ENCODE results near the gene NRP2. TPM values are rescaled to one million over a fixed set of nuclear protein-coding genes. Genes with fewer than 3 reads are reported as not detected.

NRP2 gene
- total RNA-seq, 1 experiment from 2014 or later, result 13.9 TPM

DNA sequence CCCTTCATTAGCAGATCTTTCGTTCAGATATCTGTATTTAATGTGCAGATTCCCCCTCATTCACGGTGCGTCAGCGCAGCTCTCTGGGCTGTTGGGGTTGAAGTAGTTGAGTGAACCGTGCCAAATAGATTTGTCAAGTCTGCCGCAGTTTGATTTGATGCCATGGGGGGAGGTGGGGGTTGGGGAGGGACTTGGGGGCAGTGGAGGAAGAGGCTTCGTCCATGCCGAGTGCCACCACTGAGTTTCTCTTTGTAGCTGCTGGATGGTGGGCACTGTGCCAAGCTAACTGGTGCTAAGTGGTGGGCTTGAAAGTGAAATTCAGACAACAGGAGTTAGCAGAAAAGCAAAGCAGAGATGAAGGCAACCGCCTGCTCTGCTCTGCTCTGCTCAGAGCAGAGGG, 47.9 kb downstream of the NRP2 start:
- no peak for DNase-seq (ENCODE audit: low spot score)

DNA sequence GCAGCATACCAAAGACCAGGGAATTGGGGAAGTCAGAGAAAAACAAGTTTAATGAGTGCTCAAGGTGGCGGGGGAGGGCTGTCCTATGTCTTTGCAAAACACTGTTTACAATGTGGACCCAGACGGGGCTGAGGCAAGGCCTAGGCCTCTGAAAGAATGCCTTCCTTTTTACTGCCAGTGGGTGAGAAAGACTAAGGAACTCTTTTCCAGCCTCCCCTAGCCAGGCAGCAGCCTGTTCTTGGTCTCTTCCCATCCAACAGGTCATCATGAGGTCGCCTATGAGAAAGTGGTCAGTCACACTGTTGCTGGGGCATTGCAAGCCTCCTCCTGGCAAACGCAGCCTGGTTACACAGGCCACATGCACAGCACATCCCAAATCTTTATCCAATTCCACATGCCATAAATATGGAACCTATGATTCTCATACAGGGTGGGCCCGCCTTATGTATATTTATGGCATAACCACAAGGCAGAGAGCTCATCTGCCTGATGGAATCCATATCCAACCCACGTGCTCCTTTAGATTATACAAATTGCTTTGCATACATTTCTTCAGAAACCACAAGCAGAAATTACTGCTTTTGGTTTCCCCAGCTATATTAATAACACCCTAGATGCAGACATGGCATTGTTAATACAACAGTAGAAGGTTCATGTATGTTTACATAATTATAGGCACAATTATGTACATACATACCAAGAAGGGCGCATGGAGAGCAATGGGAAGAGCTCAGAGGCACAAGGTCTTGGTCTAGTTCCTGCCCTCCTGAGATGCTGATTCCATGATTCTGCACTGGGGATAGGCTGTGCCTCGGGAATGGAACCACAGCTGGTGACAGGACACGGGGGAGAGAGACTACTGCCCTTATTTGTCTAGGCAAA, 48.6 kb downstream of the NRP2 start:
- DNase-seq (ENCODE audit: low spot score), result no peak

DNA sequence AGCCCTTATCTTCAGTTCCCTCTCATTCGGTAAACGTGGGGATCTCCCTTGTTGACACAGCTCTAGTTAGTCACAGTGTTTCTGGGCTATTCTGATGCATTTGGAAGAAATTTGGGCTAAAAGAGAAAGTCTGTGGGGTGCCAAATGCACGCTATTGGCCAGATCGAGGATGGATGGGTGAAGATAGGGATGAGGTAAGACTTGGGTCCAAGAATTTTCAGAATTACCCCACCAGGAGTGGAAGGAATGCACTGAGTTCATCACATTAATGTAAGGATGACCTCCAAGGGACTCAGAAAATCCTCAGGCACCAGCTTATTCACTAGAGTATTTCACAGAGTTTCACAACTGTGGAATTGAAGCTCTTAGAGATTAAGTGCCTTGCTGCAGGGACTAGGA, 49.3 kb downstream of the NRP2 start:
- DNase-seq (ENCODE audit: low spot score), result no peak

DNA sequence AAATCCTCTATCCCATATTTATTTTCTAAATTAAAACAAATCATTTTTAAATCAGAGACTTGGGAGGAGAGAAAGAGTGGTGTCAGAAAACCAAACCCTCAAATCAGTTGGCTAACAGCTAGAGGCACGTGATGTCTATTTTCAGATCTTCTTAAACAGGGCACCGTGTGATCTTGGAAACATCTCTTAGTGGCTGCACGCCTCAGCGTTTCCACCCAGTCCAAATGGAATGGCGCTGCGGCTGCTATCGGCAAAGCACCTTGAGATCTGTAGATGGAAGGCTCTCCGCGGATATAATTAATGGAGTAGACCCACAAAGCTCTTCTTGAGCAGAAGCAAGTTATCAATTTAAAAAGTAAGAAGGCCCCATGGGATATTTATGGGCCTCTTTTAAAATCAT, 50.0 kb downstream of the NRP2 start:
- DNase-seq (ENCODE audit: low spot score), result no peak

DNA sequence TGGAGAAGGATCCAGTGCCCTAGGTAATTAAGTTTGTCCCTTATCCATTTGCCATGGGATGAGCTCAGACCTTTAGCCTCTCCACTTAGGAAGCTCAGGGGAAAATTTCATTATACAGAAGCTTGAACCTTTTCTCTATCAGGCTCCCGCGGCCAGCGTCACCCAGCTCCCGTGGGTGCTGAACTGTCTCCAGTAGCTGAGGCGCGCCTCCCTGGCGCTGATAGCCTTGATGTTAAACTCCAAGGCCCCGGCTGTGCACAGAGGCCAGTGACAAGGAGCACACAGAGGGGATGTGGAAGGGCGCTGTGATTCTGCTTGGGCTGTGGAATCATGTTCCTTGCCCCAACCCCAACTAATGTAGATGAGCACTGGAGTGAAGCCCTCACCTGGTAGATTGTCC, 50.8 kb downstream of the NRP2 start:
- no peak for DNase-seq (ENCODE audit: low spot score)

DNA sequence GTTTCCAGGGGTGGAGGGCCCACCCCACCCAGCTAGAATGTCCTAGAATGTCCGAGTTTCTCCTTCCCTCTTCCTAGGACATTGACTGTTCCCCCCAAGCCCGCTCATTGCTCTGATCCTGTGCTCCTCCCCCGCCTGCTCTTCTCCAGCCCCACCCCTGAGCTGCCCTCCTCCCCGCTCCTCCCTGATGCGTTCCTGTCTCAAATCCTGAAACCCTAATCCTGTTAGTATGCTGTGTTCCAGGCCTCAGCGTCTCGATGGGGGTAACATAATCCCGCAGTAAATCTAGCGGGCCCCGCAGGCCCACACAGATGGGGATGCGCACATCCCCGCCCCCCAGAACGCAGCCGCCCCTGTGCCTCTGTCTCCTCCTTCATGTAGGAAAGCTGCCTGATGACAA, 51.3 kb downstream of the NRP2 start:
- DNase-seq (ENCODE audit: low spot score), result no peak

DNA sequence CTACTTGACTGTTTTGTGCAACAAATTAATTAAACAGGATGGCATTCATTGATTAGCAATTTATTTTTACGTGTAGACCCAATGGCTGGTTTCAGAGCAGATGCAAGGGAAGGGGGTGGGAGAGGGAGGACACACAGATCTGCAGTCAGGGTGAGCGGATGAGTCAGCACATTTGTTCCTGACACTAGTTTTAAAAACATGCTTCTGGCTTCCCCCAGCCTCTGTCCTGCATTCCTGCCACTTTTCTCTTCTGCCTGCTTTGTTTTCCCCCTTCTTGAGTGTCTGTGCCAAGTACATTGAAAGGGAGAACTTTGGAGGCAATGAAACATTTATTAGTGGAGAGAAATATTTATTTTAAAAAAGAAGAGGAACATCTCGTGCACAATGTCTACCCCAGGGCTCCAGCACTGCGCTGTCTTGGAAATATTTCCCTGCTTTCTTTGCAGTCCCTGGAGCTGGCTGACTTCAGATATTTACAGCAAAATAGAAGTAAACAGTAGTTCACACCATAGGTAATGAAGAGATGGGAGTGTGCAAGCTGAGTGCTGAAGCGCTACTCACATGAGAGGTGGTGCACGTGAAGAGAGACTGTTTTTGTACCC, 52.2 kb downstream of the NRP2 start:
- DNase-seq (ENCODE audit: low spot score), result peak; percentile 67

DNA sequence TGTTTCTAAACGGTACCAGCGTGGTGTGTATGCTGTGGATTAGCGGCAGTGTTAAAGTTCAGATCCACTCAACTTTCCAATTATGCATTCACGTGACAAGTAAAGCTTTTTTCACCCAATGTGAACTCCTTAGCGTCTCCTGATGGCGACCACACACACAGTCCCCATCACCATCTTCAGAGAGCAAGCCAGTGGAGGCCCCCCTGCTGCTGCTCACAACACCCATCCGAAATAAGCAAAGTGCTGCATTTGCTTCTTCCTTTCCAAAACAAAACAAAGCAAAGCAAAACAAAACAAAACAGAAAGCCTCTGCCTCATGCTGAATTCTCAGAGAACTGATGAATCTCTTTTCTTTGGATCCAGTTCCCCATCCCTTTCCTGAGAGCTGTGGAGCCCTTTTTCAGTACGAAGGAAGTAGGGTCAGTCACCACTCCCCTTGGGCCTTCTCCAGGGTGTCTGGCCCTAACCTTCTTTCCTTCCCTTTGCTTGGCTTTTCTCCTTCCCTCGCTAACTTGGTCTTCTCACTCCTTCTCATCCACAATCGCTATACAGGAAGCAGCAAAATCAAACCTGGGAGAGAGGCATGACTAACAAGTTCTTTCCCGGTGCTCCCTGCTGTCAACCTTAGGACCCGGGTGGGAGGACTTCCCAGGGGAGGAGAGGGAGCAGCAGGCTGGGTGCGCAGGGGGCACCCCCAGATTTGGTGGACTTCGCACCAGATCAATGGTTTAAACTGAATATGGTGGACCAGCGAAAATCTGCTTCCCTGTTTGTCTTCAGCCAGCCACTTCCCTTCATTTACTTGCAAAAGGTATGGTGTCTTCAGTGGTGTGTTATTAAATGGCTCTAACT, 56.0 kb downstream of the NRP2 start:
- no peak for DNase-seq (ENCODE audit: low spot score)

DNA sequence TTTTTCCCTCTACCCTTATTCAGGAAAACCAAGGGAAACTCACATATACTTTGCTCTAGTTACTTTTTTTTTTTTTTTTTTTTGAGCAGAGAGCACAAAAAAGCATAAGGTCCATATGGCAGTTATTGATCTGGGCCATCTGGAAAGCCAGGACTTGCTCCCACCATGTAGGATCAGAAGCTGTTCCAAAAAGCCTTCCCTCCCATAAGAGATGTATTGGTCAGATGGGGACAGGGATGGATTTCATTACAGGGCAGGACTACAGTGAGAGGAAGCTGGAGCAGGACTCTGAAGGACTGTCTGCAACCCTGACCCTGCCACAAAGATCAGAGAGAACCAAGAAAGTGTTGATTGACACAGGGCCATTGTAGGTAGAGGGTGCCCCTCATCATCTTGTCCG, 57.3 kb downstream of the NRP2 start:
- DNase-seq (ENCODE audit: low spot score), result no peak

DNA sequence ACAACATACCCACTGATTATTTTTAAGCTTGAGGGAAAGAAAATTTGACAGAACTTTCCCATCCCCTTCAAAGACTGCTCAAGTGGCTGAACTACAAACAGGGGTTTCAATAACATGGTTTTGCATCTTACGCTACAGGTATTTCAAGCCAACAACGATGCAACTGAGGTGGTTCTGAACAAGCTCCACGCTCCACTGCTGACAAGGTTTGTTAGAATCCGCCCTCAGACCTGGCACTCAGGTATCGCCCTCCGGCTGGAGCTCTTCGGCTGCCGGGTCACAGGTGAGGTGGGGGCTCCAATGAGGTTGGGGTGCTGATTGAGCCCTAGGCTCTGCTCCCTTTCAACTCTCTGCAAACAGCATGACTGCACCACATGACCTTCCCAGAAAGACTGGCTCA, 58.1 kb downstream of the NRP2 start:
- no peak for DNase-seq (ENCODE audit: low spot score)

DNA sequence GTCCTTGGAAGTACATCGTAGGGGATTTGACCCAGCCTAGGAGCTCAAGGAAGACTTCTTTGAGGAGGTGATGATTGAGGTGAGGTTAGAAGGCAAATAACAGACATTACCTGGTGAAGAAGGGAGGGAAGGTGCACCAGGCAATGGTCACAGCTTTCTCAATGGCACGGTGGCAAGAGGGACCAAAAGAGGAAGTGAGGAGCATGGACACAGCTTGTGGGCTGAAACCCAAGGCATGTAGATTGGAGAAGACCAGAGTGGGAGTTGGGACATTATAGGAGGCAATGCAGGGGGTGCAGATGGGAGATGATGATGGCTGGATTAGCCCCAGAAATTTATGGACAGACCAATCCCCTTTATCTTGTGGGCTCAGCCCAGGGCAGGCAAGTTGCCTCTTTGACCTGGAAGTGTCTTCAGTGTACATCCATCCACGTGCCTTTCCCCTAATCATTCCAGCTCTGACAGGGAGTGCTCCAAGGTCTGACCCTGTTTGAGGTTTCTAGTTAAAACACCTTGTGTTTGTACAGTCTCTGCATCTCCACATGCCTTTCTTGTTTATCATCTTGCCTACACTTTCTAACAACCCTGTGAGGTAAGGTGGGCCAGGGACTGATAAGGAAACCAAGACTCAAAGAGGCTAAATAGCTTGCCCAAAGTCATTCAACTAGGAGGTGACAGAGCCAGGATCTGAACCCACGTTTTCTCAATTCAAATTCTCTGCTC, 59.1 kb downstream of the NRP2 start:
- no peak for DNase-seq (ENCODE audit: low spot score)

DNA sequence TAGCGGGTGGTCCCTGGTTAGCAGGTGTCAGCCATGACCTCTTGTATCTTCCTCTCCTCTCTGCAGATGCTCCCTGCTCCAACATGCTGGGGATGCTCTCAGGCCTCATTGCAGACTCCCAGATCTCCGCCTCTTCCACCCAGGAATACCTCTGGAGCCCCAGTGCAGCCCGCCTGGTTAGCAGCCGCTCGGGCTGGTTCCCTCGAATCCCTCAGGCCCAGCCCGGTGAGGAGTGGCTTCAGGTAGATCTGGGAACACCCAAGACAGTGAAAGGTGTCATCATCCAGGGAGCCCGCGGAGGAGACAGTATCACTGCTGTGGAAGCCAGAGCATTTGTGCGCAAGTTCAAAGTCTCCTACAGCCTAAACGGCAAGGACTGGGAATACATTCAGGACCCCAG, 60.8 kb downstream of the NRP2 start:
- no peak for DNase-seq (ENCODE audit: low spot score)

DNA sequence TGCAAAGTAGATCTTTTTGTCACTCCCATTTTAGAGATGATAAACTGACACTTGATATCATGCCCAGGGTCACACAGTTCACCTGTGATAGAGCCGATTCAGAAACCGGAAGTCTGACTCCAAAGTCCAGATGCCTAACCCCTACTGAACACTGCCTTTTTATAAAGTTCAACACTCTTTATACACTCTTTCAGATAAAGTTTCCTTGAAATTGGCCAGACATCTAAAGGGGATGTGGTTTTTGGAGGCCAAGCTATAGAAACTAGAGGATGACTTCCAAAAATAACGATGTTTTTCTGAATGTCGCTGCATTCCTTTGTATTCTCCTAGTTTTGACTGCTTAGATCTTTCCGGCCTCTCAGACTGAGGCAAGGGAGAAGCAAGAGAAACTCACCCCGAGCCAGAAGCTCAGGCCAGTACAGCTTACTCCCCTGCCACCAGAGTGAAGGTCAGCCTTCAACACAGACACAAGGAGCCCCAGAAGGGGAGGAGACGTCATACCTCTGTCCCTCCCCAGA, 61.8 kb downstream of the NRP2 start:
- DNase-seq (ENCODE audit: low spot score), result no peak

DNA sequence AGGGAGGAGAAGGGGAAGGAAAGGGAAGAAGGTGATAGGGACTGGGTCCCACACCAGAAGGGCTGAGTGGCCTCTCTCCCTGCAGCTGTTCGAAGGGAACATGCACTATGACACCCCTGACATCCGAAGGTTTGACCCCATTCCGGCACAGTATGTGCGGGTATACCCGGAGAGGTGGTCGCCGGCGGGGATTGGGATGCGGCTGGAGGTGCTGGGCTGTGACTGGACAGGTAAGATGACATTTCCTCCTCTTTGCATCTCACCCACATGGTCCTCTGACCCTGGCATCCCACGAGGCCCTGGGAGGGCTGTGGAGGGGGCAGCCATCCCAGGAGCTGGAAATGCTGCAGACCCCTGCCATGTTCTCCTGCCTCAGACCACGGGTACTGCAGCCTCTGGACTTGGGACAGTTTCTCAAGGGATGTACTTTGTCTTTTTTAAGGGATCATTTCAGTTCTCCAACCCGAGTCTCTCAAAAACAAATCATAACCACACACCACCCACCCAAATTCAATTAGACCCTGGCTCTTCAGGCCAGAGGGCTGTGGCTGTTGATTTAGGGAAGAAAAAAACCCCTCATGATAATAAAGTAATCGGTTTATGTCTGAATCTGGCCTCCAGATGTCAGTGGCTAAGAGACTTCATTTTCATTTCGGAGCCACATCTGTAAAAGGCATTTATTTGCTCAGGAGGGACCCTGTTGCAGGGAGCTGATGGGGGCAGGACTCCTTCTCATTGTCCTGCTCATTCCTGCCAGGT, 63.5 kb downstream of the NRP2 start:
- no peak for DNase-seq (ENCODE audit: low spot score)

DNA sequence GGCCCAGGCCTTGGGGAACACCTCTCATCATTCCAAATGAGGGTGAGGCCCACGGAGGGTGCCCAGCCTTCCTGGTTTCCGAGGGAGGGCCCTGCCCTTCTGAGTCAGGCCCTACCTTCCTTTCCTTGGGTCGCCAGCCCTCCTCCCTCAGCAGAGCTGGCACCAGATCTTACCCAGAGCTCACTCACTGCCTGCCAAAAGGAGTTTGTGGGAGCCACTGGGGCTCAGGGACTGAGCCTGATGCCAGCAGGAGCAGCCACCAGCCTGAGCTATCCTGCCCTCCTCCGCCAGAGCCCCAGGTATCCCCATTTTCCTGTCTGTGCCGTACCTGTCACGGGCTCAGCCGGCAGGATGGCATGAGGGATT, 64.1 kb downstream of the NRP2 start:
- DNase-seq (ENCODE audit: low spot score), result no peak

DNA sequence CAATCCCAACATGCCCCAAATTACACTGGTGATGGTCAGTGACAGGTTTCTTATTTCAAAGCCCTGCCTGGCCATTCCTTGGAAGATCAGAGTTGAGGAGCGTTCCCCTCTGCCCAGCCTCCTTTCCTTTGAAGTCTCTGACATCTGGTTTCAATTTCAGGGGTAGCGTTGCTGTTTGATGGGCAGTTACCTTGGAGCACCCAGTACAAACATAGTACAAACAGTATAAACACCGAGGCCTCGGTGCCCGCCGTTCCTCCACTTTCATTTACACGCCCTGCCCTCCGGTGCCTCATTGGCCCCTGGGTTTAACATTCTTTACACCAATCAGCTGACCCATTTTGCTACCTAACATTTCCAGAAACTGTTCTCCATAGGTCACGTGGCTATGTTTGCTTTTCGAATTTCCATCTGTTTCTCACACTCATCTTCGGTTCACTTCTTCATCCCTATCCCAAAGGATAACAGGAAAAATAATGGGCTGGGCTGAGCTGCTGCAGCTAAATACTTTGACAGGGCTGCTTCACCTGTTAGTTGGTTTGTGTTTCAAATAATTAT, 65.6 kb downstream of the NRP2 start:
- peak; percentile 48 for DNase-seq (ENCODE audit: low spot score)

DNA sequence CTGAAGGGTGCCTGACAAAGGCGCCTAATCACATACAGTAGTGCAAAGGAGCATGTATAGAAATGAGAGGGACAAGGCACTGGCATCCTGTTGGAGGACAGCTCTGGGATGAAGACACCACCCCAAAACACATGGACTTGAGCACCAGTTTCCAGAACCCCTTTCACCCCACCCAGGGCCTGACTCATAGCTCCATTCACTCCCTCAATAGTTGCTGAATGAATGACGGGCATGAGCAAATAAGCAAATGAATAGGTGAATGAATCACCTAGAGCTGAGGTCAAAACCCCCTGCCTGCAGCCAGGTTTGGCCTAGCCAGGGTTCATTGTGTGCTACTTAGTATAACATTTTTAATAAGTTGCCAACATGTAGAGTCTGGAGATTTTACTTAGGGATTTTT, 66.3 kb downstream of the NRP2 start:
- DNase-seq (ENCODE audit: low spot score), result no peak

DNA sequence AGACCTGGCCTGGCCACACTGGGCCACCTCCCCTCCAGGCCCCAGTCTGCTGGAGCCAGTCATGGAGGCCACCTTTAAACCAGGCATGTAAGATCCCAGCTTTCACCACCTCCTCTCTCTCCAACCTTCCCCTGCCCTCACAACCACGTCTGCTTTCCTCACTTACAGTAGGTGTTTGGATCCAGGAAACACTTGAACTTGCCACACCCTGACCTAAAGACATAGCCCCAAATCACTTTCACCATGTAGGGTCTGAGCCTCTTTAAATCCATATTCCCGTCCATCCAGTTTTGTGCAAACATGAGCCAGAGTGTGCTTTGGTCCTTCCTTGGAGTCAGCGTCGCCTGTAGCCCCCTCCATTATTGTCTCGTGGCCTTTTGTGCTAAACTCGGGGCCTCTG, 66.8 kb downstream of the NRP2 start:
- no peak for DNase-seq (ENCODE audit: low spot score)

DNA sequence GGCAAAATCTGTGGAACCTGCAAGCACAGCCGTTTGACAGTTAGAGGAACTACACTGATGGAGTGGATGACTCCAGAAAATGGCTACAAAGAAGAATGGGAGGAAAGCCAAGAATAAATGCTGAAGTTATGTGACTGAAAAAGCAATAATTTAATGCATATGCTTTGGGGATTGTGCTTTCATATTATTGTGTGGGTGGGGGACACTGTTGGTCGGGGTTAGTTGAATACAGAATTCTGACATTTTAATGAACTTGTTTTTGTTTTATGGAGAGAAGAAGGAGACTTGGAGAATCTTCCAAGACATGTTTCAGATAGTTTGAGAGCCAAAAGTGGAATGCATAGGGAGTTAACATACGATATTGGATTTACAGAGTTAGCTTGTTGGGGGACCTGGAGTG, 68.5 kb downstream of the NRP2 start:
- no peak for DNase-seq (ENCODE audit: low spot score)

DNA sequence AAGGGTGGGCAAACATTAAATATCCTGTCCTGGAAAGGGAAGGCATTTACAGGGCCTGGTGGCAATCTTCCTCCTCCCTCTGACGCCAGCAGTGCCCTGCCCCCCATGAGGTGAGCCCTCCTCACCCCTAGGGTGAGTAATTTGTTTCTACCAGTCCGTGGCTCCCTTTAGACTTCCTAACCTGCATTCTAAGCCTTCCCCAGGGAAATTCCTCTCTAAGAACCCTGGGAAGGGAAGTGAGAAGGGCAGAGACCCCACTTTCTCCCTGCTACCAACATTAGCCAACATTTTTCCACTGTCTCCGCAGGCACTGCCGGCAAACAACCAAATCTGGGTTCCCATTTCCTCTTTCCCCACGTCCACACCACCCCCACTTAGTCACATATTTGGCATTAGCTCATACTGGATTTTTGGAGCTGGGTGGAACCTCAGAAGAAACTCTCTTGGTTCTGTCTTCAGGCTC, 69.3 kb downstream of the NRP2 start:
- DNase-seq (ENCODE audit: low spot score), result no peak
